Measurements from ENCODE around the gene CPNE5. TPM values are rescaled to one million over a fixed set of nuclear protein-coding genes. Genes with fewer than 3 reads are reported as not detected.

The CPNE5 gene
- total and polyA plus RNA-seq, 12 donors, result 0.26 to 3.5 (median 1.1) TPM; not detected in 1

- no peaks in the 10 kb centered on the region for H3K9me3 ChIP-seq (replicated peaks in 1 of 3)
- intact Hi-C loops (cut with DNase I), result no loop called here
- no peak for TF ChIP-seq POLR2A (IDR thresholded peaks at IDR 0.05)
- H3K36me3 ChIP-seq (replicated peaks in 1 of 2), result no peaks in the 10 kb centered on the region
- H3K27me3 ChIP-seq, result no peaks in the 10 kb centered on the region
- H3K27ac ChIP-seq, result no peak overlapping the region
- no peaks in the 10 kb centered on the region for H3K4me1 ChIP-seq (replicated peaks in 1 of 2)
- no peak for DNase-seq
- no peak overlapping the region for H3K4me3 ChIP-seq
- 84 to 87% (median 85%) methylated on average over 16 of the region's 16 CpGs for WGBS, 4 donors
These were observed 29.1 kb downstream of the CPNE5 start for GRCh38 chr6:36809941-36810803.

- Histone ChIP-seq H3K27ac (no peak overlapping the region), H3K4me1 (replicated peaks in 1 of 2) (no peaks in the 10 kb centered on the region), H3K36me3 (replicated peaks in 1 of 2) (no peaks in the 10 kb centered on the region), H3K9me3 (replicated peaks in 1 of 3) (no peaks in the 10 kb centered on the region), H3K27me3 (no peaks in the 10 kb centered on the region), H3K4me3 (no peak overlapping the region)
- intact Hi-C loops (cut with DNase I), result no loop called here
- no peak for TF ChIP-seq CTCF (IDR thresholded peaks at IDR 0.05)
- no peak for TF ChIP-seq POLR2A (IDR thresholded peaks at IDR 0.05)
- 87 to 92% (median 89%) methylated on average over 6 of the region's 6 CpGs for WGBS, 4 donors
- DNase-seq, result no peak
These were observed 30.1 kb downstream of the CPNE5 start for GRCh38 chr6:36809156-36809555.

- H3K36me3 ChIP-seq (replicated peaks in 1 of 2), result no peaks in the 10 kb centered on the region
- H3K27me3 ChIP-seq, result no peaks in the 10 kb centered on the region
- no peaks in the 10 kb centered on the region for H3K4me1 ChIP-seq (replicated peaks in 1 of 2)
- TF ChIP-seq POLR2A (IDR thresholded peaks at IDR 0.05) (no peak), CTCF (IDR thresholded peaks at IDR 0.05) (no peak)
- DNase-seq, result no peak
- no peak overlapping the region for H3K27ac ChIP-seq
- no peaks in the 10 kb centered on the region for H3K9me3 ChIP-seq (replicated peaks in 1 of 3)
- H3K4me3 ChIP-seq, result no peak overlapping the region
- intact Hi-C loops (cut with DNase I), result no loop called here
- WGBS, 4 donors, result 40 to 58% (median 48%) methylated on average over 5 of the region's 5 CpGs
These were observed 30.6 kb downstream of the CPNE5 start for GRCh38 chr6:36808634-36809033.

- no peak for TF ChIP-seq POLR2A (IDR thresholded peaks at IDR 0.05)
- intact Hi-C loops (cut with DNase I), result no loop called here
- Histone ChIP-seq H3K4me1 (replicated peaks in 1 of 2) (no peaks in the 10 kb centered on the region), H3K36me3 (replicated peaks in 1 of 2) (no peaks in the 10 kb centered on the region), H3K27me3 (no peaks in the 10 kb centered on the region), H3K9me3 (replicated peaks in 1 of 3) (no peaks in the 10 kb centered on the region), H3K27ac (no peak overlapping the region), H3K4me3 (no peak overlapping the region)
- WGBS, 4 donors, result 93 to 96% (median 94%) methylated on average over 7 of the region's 7 CpGs
- DNase-seq, result no peak
These were observed 31.5 kb downstream of the CPNE5 start for GRCh38 chr6:36807750-36808149.

GRCh38 chr6:36807143-36807542 is 32.1 kb downstream of the CPNE5 start:
- H3K27ac ChIP-seq, result no peak overlapping the region
- H3K4me1 ChIP-seq (replicated peaks in 1 of 2), result no peaks in the 10 kb centered on the region
- H3K36me3 ChIP-seq (replicated peaks in 1 of 2), result no peaks in the 10 kb centered on the region
- WGBS, 4 donors, result 59 to 73% (median 70%) methylated on average over 5 of the region's 5 CpGs
- H3K4me3 ChIP-seq, result no peak overlapping the region
- no peak for DNase-seq
- no peak for TF ChIP-seq POLR2A (IDR thresholded peaks at IDR 0.05)
- no peak for TF ChIP-seq CTCF (IDR thresholded peaks at IDR 0.05)
- H3K9me3 ChIP-seq (replicated peaks in 1 of 3), result no peaks in the 10 kb centered on the region
- H3K27me3 ChIP-seq, result no peaks in the 10 kb centered on the region
- intact Hi-C loops (cut with DNase I), result no loop called here

Data from adrenal gland (tissue), 12 donors.